Measurements from ENCODE around the gene MAPK4.

GRCh38 chr18:50671376-50671775 lies 111.5 kb downstream of the MAPK4 start:
- no peak for TF ChIP-seq CTCF (IDR thresholded peaks at IDR 0.05; ENCODE audit: insufficient read depth, low read length, poor library complexity, severe bottlenecking)
- TF ChIP-seq EZH2phosphoT487 (conservative IDR thresholded peaks at IDR 0.05; ENCODE audit: low read length): no peak

Measured in SU-DHL-6 (cell line).